Stimulated activated CD4-positive, alpha-beta T cell treated with anti-CD3 and anti-CD28 coated beads, TNF-alpha, amount 100 ng/mL, for 1 hour (primary cell): ENCODE measurements around the gene FGGY.

ENCODE experiments used
- DNase-seq, 3 donors: peaks; one replicate each; pipeline ENCODE4 v3.0.0-alpha.2; 2020; ENCODE audit warnings: low read depth in 3 of 3, low spot score in 1 of 3

The FGGY gene

GRCh38 chr1:59752556-59753414 lies 455.9 kb downstream of the FGGY start:
- DNase-seq, result no peak

- no peak for DNase-seq
These were observed 458.3 kb downstream of the FGGY start for GRCh38 chr1:59755069-59755685.

DNA sequence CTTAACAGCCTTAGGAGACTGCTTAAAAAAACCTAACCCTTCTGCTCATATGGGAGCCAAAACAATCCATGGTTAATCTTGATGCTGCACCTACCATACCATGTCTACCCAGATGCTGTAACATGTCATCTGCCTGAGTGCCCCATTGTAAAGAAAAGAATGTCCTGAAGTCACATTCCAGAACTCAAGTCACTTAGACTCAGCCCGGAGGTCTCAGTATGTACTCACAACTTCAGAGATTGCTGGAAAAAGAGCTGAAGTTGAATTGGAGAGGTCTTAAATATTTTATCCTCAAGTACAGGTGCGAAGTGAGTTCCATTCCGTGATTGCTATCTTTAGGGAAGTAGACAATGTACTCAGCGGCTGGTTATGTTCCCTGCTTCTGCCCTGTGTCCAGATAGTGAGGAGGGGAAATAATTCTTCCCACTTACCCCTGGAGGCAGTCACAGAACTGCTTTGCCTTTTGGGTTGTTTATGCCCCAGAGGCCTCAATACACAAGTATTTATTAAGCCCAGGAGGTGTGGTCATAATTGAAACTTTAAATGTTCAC lies 460.4 kb downstream of the FGGY start:
- DNase-seq, result no peak

DNA sequence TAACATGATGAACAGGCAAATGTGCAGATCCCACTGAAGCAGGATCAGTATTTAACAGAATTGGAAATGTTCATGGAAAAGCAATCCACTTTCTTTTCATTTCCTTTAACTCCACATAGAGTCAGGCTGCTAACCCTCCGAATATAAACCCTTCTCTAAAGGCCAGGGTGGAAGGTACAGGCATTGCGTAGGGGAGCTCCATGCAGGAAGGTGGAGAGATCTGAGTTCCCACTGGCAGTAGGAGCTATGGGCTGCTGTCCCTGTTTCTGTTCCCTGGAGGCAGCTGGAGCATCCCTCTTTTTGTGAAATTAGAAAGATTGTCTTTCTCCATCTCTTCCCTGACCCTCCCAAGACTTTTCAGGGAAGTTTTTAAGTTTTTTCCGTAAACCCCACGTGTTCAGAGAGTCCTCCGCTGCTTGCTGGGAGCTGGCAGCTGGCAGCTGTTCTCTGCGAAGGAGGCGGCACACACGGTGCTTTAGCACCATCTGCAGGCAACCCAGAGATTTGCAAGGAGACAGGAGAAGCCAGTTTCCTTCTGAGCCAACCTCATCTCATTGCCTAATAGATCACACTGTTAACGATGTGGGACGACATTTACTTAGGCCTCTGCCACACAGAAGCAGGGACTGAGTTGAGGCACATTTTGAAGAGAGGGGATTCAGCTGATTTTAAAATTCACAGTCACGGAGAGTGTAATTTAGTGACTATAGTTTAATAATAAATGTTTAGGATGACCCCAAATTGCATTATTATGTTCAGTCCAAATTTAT lies 462.4 kb downstream of the FGGY start:
- DNase-seq, result peak; percentile 15 to 49 (median 44)

- DNase-seq, result no peak
These were observed 464.5 kb downstream of the FGGY start for GRCh38 chr1:59761443-59761842.

- no peak for DNase-seq
These were observed 466.5 kb downstream of the FGGY start for GRCh38 chr1:59763418-59763817.

DNA sequence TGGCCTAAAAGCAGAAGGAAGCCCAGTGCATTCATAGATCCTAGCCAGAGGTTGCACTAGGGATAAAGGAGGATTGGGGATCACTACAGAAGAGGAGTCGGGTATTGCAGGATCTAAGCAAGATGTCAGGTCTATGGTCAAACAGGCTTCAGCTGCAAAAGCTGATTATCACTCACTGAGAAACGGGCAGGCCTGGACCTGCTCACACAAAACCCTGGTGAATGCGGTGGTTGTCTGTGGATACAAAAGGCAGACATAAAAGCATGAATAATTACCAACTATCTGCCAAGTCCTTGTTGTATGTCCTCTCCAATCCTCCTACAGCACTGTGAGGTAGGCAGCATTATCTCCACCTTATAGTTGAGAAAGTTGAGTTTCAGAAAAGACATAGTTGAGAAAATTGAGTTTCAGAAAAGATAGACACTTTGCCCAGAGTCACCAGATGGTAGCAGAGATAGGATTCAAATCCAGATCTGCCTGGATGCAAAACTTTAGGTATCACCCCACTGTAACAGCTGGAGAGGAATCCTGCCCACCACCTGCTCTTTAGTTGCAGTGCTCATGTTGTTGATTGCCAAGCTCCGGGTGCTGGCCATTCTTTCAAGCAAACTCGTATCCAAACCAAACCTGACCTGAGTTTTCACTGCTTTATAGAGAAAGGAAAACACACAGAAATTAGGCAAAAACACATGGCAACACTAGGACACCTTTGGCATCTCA lies 468.3 kb downstream of the FGGY start:
- no peak for DNase-seq

DNA sequence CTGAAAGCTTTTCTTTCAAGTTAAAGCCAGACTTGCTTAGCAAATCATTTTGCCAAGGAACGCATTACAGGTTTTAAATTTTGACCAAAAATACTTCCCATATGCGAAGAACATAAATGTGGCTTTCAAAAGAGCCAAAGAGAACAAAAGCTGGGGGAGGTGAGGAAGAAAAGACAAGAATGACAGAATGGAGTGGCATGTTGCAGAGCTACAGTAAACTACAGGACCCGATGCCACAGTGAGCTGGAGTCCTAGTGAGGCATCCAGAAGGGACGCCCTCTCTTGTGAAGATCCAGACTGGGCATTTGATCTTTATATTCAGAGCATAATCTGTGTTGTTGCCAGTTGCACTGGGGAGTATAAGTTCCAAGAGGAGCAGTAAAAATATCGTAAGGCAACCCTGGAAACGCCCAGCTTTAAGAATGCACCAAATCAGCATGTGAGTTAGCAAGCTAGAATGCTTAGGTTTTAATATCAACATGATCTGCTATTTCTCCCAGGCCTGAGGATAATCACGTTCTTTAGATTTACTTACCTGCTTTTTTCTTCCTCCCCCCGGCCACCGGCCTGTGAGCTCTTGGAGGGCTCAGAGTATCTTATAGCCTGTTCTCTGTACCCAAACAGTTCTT lies 469.4 kb downstream of the FGGY start:
- no peak for DNase-seq

DNA sequence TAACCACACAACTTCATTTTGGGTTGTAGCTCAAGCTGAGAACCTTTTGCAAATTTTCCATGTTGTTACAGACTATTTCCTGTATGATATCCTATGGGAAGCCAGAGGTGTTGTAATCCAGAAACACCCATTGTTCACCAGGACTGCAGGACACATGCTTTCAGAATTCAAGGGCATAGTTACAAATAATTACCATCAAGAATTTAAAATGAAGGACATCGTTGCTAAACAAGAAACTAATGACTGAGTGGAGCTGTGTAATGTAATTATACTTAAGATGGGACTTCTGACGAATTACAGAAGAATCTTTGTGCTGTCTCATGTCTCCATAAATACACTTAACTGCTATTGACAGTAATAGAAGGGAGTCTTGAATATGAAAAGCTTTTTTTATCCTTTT lies 470.2 kb downstream of the FGGY start:
- DNase-seq, result no peak

DNA sequence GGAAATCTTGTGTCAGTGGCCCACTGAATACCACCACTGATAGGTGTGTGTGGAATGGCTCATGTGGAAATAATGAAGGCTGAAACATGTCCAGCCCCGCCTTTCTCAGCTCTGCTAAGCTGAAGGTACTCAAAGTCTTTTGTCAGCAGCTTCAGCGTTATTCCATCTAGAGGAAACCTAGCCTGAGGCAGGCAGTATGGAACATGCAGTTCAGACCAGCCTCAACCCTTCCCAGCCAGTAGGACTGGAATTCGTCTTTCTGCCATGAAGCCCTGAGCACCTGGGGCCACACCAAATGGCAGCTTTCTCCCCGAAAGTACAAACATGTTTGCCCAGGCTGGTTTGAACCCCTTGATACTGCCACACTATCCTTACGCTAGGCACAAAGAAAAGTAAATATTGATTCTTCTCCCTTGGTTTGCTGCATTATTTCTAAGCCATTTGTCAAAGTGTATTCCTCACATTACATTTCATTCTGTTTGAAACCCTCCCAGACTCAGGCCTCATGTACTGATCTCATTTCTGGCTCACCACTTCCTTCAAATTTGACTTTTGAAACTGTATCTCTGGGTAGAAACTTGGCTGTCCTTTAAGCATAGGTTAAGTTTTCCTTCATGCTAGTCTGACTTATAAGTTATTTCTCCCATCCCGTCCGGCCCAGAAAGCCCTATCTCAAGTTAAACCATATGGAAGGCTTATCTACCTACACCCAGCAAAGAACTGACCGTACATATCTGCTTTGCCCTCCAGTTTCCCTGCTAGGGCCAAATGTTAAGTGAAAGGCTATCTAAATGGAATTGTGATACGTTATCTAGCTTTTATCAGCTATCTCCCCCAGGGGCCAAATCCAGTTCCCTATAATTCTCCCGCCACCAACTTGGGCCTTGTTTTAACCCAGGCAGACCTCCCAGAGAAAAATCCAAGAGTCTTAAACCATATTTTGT lies 472.2 kb downstream of the FGGY start:
- no peak for DNase-seq

DNA sequence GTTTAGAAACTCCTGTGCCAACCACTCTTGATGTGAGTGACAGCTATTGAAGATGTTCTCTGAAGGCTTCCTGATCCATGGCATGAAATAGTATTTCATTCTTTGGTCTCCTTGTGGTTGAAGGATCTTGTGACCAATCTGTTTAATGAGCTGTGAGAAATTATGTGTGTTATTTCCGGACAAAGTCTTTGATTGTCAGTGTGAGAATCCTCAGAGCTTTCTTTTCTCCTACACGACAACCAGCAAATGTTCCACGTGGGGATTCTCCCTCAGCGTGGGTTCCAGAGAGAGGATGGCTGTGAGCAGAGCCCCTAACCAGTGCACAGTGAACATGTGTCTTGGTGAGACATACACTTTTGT lies 472.8 kb downstream of the FGGY start:
- DNase-seq, result no peak

DNA sequence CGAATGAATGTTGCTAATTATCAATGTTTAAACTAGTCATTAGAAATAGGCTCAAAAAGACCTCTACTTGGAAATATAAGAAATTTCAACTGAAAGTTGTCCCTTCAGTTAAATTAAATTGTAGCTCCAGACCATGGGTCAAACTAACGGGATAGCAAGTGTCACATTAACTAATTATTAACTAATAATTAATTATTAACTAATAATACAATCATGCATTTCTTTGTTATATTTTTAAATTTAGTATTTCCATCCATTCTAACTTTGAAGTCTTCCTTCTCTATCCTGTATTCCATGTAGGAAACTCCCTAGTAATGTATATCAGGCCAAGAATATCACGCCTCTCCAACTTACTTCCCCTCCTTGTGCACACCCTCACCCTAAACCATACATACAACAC lies 474.5 kb downstream of the FGGY start:
- no peak for DNase-seq

- DNase-seq, result no peak
These were observed 478.6 kb downstream of the FGGY start for GRCh38 chr1:59775480-59775879.

- no peak for DNase-seq
These were observed 480.3 kb downstream of the FGGY start for GRCh38 chr1:59776960-59777852.

- DNase-seq, result no peak
These were observed 483.1 kb downstream of the FGGY start for GRCh38 chr1:59779949-59780348.

- no peak for DNase-seq
These were observed 491.9 kb downstream of the FGGY start for GRCh38 chr1:59788825-59789224.

DNA sequence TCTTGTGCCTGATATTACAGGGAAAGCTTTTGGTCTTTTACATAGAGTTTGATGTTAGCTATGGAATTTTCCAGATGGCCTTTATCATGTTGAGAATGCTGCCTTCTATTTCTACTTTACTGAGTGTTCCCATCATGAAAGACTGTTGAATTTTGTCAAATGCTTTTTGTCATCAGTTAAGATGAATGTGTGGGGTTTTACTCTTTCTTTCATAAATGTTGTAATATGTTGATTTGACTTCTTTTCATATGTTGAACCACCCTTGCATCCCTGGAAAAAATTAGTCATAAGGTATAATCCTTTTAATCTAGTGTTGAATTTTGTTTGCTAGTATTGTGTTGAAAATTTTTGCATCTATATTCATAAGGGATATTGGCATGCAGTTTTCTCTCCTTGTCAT lies 501.7 kb downstream of the FGGY start:
- no peak for DNase-seq

- no peak for DNase-seq
These were observed 506.7 kb downstream of the FGGY start for GRCh38 chr1:59803458-59804038.
